ENCODE data around the gene MRPS27.

DNA sequence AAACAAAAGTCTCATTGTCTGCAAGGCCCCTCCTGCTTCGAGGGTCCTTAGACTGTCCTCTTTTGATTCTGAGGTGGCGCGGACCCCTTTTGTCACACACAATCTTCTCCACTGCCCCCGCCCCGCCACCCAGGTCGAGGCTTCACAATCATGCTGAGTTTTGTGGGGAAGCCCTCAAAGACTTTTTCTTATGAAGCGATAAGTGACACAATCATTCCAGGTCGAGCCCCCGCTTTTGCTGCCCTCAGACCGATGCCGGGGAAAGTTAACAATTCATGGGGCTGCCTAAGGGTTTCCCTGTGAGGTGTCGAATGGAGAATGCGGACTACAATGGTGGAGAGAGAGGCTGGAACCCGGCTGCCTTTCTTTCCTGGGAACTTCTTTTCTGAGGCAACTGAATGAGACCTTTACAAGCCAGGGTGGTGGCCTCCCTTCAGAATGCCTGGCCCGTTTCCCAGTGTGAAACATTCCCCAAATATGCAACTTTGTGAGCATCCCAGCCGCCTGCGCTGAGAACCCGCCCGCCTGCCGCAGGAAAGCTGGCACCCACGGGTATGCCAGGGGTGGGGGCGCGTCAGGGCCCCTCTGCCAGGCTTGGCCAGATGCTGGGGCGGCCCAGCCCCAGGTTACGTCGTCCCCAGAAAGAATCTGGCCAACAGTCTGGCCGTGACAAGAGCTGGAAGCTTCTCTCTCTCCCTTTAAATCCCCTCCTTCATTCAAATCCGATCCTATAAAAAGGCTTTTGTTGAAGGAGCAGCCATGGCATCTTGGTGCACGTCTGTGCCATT, 140.8 kb downstream of the MRPS27 start:
- TF ChIP-seq, protein P1, sequence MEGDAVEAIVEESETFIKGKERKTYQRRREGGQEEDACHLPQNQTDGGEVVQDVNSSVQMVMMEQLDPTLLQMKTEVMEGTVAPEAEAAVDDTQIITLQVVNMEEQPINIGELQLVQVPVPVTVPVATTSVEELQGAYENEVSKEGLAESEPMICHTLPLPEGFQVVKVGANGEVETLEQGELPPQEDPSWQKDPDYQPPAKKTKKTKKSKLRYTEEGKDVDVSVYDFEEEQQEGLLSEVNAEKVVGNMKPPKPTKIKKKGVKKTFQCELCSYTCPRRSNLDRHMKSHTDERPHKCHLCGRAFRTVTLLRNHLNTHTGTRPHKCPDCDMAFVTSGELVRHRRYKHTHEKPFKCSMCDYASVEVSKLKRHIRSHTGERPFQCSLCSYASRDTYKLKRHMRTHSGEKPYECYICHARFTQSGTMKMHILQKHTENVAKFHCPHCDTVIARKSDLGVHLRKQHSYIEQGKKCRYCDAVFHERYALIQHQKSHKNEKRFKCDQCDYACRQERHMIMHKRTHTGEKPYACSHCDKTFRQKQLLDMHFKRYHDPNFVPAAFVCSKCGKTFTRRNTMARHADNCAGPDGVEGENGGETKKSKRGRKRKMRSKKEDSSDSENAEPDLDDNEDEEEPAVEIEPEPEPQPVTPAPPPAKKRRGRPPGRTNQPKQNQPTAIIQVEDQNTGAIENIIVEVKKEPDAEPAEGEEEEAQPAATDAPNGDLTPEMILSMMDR (IDR thresholded peaks at IDR 0.05; ENCODE audit: low read depth, low read length) = no peak
- no peak for TF ChIP-seq POLR2A (IDR thresholded peaks at IDR 0.05; ENCODE audit: extremely low read depth, insufficient read length)
- TF ChIP-seq, protein P2, sequence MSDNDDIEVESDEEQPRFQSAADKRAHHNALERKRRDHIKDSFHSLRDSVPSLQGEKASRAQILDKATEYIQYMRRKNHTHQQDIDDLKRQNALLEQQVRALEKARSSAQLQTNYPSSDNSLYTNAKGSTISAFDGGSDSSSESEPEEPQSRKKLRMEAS (IDR thresholded peaks at IDR 0.05; ENCODE audit: low read depth, low read length) = no peak
